Ecto neural progenitor cell (in vitro differentiated cells): ENCODE measurements around the gene TUT4.
A peak's percentile ranks its signal among the peaks of the same experiment; 100 is the strongest.

Experiments
- DNase-seq: peaks from one replicate; pipeline ENCODE4 v3.0.0-alpha.2; 2018; ENCODE audit warnings: low spot score

Gene TUT4

GRCh38 chr1:52569449-52570210 is 16.7 kb upstream of the TUT4 start:
- no peak for DNase-seq

DNA sequence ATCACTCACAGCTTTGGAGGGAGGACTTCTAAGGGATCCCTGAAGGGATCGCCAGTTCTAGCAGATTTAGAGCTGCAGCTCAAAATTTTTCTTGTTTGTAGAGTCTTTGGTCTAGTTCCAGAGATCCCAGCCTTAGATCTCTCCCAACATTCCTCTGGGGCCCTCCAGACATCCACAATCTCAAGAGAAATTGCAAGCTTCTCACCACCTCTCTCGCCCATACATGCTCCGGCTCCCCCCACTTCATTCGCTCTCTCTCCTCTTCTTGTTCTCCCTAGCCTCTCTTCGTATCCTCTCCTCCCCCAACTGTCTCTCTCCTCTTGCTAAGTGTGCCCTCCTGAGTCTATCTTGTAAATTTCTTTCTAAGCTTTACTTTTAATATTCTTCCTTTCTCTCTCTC is 15.1 kb upstream of the TUT4 start:
- no peak for DNase-seq

- no peak for DNase-seq
Measured at GRCh38 chr1:52562766-52563165, 9.9 kb upstream of the TUT4 start.

DNA sequence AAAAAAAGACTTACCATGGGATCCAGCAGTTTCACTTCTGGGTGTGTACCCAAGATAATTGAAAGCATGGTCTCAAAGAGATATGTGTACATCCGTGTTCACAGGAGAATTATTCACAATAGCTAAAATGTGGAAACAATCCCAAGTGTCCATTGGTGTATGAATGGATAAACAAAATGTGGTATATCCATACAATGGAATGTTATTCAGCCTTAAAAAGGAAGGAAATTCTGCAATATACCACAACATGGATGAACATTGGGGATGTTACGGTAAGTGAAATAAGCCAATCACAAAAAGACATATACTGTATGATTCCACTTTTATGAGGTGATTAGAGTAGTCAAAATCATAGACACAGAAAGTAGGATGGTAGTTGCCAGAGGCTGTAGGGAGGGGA is 7.0 kb upstream of the TUT4 start:
- no peak for DNase-seq

DNA sequence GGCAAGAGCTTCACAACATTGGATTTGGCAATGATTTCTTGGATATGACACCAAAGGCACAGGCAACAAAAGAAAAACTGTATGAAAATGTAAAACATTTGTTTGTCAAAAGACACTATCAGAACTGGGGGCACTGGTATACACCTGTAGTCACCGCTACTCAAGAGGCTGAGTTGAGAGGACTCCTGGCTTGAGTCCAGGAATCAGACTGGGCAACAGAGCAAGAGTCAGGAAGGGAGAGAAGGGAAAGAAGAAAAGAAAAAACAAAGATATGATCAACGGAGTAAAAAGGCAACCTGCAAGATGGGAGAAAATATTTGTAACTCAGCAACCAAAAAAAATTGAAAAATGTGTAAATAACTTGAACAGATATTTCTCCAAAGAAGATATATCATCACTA is 6.0 kb upstream of the TUT4 start:
- no peak for DNase-seq

DNA sequence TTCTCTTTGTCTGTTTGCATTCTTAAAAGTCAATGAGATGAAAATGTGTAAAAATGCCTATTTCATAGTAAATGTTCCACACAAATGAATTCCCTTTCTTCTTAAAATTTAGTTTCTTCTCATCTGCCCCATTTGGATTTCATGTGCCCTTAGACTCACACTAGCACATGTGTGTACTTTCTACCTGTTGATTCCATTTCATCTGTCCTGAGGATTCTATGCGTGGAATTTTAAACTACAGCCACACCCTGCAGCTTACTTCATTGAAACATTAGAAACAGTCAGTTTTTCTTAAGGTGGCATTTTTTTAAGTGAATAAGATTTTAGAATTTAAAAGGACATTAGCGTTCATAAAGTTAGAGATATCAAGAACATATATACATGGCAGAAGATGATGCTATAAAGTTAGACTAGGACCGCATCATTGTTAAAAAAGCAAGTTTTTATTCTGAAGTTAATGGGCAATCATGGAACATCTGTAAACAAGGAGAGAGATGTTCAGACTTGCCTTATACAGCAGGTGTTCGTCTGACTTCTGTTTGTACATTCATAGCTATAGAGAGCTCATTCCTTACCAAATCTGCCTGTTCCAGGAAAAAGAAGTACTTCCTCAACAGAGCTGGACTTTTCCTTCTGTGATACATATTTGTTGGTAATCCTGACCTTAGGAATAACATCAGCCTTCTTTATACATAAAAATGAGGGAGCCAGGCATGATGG is 3.9 kb upstream of the TUT4 start:
- no peak for DNase-seq

DNA sequence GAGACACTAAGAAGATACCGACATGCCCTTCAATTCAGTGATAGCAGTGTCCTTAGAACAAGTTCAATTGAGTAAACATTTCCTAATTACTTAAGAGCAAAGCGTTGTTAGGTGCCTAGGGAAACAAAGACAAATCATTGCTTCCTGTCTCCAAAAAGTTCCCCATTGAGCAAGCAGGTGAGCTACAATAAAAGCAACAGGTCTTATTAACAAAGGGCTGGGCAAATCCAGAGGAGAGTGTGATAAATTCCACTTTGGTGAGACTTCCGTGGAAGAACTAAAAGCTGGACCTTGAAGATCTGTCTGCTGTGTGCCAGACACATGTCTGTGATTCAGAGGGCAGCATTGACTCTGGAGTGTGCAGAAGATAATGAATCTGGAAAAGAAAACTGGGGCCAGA is 1.9 kb upstream of the TUT4 start:
- DNase-seq: no peak

- DNase-seq: no peak
Measured at GRCh38 chr1:52554267-52554640, 1.4 kb upstream of the TUT4 start.

- peak; percentile 94 for DNase-seq
Measured at GRCh38 chr1:52553362-52554266, 722 bp upstream of the TUT4 start.

DNA sequence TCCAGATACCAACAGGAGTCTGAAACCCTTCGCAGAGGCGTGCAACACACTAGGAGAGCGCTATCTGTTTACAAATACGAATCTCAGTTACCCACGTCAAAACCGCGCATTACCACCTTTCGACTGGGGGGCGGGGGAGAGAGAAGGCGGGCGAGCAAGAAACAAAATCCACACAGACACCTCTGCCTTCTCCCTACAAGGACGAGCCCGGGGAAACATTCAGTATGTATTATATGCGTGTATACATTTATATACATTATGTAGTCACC is 722 bp downstream of the TUT4 start:
- peak; percentile 58 for DNase-seq

- no peak for DNase-seq
Measured at GRCh38 chr1:52551507-52552235, 1.2 kb downstream of the TUT4 start.

GRCh38 chr1:52550447-52550846 is 2.4 kb downstream of the TUT4 start:
- no peak for DNase-seq

- DNase-seq: no peak
Measured at GRCh38 chr1:52549267-52549666, 3.6 kb downstream of the TUT4 start.

GRCh38 chr1:52546852-52547251 is 6.0 kb downstream of the TUT4 start:
- DNase-seq: no peak

- no peak for DNase-seq
Measured at GRCh38 chr1:52544665-52545525, 8.0 kb downstream of the TUT4 start.

DNA sequence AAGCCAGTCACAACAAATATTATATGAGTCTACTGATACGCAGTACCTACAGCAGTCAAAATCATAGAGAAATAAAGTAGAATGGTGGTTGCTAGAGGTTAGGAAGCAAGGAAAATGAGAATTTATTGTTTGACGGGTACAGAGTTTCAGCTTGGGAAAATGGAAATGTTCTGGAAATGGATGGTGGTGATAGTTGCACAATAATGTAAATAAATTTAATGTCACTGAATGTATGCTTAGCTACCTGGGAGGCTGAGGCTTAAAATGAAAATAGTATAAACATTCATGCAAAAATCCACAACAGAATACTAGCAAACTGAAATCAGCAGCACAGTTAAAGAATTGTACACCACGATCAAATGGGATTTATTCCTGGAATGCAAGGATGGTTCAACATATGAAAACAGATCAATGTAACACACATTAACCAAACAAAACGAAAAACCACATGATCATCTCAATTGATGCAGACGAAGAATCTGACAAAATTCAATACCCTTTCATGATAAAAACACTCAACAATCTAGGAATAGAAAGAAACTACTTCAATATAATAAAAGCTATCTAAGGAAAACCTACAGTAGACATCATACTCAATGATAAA is 10.7 kb downstream of the TUT4 start:
- DNase-seq: no peak

DNA sequence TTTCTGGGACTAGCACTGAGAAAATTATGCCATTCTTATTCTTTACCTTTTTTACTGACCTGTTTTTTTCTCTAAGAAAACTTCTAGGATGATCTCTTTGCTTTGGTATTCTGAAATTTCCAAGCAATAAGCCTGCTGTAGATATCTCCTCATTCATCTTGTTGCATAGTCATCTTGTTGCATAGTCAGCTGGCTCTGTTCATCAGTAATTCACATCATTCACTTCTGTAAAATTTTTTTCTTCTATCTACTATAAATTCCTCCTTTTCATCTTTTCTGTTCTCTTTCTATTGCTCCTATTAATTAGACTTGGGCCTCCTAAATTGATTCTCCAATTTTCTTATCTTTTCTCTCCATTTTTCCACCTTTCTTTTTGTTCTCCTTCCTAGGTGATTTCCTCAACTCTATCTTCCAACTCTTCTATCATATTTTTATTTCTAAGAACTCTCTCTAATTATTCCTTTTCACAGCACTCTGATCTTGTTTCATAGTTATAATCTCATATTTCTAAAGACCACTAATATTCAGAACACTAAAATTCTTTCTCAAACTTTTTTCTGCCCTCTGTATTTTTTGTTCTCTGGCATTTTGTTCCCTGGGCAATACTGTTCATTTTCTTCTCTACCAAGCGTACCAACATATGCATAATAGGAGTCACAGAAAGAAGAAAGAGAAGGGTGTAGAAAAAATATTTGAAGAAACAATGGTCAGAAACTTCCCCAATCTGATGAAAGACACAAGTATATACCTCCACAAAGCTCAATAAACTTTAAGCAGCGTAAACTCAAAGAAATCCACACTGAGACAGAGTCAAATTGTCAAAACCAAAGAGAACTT is 17.7 kb downstream of the TUT4 start:
- DNase-seq: no peak

DNA sequence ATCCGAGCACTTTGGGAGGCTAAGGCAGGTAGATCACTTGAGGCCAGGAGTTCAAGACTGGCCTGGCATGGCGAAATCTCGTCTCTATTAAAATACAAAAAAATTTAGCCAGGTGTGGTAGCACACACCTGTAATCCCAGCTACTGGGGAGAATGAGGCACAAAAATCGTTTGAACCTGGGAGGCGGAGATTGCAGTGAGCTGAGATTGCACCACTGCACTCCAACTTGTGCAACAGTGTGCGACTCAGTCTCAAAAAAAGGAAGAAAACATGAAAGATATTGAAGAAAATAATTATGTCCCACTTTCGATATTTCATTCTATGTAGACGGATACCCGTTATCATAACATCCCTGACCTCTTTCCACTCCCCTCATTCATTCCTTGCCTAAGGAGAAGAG is 19.2 kb downstream of the TUT4 start:
- DNase-seq: no peak

DNA sequence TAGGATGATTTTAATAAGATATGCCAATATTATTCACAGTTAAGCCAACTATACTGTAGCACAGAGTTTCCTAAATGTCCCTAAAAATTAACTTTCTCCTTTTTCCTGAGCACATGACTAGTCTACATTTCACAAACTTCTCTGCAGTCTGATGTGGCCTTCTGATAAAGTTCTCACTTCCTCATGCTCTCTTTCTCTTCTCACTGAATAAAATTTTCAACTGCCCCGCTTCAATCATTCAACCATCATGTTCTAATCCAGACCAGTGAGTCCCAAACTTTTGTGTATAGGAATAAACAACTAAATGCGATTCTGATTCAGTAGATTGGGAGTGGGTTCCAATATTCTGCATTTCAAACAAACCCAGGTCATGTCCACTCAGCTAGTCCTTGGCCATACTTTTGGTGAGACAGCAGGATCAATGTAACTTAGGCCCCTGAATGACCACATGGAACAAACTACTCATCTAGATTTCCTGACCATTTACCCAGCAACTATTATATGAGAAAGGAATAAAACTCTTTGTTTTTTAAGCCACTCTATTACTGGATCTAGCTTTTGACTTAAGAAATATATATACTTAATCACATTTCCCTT is 20.1 kb downstream of the TUT4 start:
- no peak for DNase-seq

DNA sequence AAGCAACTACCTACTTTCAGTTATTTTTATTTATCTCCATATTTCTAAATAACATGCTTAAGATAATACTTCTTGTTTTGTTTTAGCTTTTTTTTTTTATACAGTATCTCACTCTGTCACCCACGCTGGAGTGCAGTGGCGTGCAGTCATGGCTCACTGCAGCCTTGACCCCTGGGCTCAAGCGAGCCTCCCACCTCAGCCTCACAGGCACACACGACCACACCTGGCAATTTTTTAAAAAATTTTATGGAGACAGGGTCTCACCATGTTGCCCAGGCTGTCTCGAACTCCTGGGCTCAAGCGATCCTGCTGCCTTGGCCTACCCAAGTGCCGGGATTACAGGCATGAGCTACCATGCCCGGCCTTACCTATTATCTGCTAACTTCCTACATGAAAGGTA is 20.6 kb downstream of the TUT4 start:
- no peak for DNase-seq
